ENCODE measurements around the gene STXBP6.

STXBP6 gene

DNA sequence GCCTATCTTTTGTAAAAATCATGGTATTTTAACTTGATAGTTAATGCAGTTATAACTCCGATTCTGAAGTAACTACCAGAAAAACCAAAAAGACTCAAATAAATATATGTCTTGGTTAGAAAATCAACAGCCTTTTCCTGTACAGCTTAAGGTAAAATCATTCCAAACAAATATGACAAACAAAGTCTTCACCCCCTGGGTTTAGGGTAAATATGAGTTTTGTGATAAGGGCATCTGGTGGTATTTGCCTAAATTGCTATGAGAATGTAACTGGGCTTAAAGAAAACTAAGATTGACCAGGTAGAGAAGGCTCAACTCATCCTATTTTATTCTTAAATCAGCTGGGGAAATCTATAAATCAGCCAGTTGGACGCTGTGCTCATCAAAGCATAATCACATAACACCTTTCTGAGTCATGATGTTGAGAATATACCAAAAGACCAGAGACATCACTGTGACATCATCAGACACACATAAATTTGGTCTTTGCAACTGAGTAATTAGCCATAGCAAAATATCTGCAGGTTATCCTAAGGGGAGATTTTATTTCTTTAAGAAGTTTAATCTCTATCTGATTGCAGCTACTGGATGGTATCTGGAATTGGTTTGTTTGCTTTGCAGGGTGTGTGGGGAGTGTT, 133.9 kb downstream of the STXBP6 start:
- no peak for DNase-seq (ENCODE audit: low read depth, low spot score)

DNA sequence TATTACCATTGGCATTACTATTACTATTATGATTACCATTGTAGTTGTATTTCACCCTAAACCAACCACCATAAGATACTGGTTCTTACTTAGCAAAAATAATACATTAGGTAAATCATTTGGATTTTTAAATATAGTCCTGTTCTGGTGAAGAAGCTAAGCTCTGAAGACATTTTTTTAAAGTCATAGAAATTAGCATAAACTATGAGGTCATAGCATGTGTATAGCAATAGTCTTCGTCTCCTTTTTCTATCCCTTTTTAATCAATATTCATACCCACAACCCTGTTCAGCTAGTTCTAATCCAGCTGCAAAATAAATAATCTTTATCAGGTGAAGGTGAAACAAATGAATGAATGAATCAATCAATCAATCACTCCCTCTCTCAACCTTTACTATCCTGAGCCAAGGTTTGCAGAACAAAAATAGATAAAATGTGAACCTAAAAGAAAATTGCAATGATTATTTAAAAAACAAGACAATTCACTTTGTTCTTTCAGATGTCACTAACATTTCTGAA, 134.5 kb downstream of the STXBP6 start:
- DNase-seq (ENCODE audit: low read depth, low spot score): no peak

DNA sequence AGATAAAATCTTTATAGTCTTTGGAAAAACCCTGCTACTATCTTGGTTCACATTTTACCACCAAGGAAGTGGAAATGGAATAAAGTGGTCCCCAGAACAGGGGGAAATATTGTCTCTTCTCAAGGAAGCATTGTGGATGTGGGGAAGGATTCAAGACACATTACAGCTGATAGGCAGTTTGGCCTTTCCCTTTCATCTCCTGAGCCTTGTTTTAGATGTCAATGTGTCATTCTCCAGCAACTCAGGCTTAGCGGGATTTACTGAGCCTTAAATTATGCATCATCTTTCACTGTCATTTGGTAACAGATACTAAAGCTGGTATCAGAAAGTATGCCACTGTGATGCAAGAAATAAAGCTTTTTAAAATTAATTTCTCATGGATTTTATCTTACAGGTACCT, 136.2 kb downstream of the STXBP6 start:
- no peak for DNase-seq (ENCODE audit: low read depth, low spot score)

DNA sequence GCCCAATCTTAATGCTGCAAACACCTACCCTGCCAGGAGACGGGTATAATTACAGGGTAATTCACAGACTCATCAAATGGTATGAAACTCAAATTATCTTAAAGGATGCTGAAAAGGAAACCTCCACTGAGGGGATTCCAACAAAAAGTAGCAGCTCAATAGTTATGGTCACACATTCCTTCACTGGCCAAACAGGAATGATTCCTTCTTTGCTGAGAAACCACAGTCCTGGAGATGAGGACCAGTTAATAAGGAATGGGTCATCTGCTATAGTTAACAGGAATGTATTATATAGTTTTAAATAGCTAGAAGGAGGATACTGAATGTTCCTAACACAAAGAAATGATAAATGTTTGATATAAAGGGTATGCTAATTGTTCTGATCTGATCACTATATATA, 136.9 kb downstream of the STXBP6 start:
- DNase-seq (ENCODE audit: low read depth, low spot score): no peak

DNA sequence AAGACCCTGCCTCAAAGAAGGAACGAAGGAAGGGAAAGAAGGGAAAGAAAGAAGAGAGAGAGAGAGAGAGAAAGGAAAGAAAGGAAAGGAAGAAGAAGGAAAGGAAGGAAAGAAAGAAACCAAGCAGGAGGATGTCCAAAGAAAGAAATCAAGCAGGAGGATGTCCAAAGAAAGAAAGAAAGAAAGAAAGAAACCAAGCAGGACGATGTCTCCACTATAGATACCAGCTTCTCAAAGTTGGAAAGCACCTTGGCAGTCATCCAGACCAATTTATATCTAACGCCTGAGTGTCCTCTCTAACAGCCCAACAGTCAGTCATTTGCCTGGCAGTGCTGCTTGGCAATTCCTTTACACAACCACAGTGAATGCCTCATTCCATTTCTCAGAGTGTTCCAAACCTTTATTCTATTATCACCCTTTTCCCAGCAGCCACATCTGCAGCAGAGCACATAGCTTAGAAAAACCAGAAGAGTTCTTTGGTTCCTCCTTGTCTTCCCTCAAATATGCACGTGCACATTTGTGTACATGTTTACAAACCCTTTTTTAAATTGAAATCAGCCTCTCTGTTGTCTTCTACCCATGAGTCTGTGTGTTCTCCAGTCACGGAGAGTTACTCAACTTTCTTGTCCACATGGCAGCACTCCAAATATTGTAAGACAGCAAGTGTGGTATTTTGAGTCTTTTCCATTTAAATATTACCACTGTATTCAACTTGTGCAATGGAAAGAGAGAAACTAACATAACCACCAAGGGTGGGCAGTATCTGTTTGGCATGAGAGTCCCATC, 138.4 kb downstream of the STXBP6 start:
- no peak for DNase-seq (ENCODE audit: low read depth, low spot score)

DNA sequence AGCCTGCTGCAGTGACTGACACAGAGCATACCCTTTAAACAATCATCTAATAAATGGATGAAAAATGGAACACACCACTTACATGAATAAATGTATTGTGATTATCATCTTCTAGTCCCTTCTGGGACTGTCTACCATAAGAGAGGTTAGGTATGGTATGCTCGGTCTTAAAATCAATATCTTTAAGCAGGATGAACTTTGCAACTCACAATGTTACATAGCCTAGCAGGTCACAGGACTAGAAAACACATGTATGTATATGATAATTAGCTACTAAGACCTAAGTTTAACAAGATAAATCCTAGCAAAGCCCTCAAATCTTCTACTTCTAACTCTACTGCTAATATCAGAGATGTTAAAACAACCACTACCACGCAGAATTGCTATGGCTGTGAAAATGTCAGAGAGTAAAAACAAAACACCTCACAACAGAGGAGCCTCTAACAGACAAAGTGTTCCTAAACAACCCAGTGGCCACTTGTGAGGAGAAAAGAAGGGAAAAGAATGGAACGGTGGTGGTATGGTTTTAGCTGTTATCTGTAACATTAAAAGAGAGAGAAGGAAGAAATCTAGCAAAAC, 139.4 kb downstream of the STXBP6 start:
- no peak for DNase-seq (ENCODE audit: low read depth, low spot score)

DNA sequence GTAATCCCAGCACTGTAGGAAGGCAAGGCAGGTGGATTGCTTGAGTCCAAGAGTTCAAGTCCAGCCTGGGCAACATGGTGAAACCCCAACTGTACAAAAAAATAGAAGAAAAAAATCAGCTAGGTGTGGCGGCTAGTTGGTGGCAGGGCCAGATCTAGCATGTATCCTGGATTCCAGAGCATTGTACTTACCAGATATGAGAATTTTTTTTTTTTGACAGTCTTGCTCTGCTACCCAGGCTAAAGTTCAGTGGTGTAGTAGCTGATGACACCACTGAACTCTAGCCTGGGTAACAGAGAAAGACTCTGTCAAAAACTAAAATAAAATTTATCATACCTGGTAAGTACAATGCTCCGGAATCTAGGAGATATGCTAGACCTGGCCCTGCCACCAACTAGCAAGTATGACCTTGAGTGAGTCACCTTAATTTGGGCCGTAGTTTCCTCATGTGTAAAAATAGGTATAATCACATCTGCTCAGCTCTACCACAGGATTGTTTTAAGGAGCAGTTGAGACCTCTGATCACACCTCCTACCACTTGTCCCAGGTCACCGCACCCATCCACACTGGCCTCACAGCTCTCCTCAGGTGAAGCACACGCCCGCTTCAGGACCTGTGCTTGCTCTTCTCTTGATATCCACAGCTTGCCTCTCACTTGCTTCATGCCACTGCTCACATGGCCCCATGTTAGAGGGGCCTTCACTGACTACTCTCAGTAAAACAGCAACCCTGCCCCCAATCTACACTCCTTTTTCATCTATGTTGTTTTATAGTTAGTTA, 140.2 kb downstream of the STXBP6 start:
- DNase-seq (ENCODE audit: low read depth, low spot score): no peak

DNA sequence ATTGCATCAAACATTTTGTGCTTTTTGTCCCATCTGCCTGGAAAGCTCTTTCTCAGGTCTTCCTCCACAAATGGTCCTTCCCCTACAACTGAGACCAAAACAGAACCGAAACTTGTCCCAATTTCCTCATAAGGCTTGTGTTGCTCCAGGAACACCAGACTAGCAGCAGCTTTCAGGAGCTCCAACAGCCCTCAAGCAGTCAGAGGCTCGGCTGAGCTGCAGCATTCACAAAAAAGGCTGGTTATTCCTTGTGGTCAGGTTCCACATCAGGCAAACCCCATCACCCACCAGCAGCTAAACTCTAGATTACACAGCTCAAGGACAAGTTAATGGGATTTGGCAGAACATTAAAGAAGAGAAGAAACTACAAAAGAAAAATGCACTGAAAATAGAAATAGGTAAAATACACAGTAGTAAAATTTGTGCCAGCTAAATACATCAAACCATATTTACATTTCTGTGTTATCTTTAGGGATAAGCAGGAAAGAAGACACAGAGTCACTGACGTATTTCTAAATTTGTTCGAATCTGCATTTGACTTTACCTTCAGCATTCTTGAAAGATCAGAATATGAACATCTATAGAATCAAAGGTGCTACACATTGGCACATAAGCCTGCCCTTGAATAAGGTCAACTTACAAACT, 141.2 kb downstream of the STXBP6 start:
- no peak for DNase-seq (ENCODE audit: low read depth, low spot score)

DNA sequence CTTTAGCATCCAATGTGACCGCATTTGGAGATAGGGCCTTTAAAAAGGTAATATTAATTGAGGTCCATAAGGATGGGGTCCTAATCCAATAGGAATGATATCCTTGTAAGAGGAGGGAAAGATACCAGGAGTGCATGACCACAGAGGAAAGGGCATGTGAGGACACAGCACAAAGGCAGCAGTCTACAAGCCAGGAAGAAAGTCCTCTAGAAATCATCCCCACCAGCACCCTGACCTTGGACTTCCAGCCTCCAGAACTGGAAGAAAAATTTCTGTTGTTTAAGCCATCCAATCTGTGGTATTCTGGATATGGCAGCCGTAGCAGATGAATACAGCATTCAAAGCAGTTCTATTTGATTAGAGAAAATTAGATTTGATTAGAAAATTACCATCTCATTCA, 145.4 kb downstream of the STXBP6 start:
- no peak for DNase-seq (ENCODE audit: low read depth, low spot score)

DNA sequence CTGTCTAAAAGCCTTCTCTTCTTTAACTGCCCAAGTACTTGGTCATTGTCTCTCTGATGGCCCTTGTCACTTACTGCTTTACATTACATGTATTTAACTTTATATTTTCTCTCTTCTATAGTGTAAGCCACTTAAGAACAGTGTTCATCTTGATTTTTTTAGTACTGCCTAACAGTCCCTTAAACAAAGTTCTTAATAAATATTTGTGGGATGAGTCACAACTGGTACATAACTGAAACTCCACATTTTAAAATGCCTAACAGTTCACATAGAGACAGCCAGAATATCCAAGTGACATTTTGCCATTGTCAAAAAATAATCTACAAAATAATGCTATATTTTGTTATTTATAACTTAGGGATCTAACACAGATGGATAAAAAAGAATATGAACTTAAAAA, 146.6 kb downstream of the STXBP6 start:
- DNase-seq (ENCODE audit: low read depth, low spot score): no peak

DNA sequence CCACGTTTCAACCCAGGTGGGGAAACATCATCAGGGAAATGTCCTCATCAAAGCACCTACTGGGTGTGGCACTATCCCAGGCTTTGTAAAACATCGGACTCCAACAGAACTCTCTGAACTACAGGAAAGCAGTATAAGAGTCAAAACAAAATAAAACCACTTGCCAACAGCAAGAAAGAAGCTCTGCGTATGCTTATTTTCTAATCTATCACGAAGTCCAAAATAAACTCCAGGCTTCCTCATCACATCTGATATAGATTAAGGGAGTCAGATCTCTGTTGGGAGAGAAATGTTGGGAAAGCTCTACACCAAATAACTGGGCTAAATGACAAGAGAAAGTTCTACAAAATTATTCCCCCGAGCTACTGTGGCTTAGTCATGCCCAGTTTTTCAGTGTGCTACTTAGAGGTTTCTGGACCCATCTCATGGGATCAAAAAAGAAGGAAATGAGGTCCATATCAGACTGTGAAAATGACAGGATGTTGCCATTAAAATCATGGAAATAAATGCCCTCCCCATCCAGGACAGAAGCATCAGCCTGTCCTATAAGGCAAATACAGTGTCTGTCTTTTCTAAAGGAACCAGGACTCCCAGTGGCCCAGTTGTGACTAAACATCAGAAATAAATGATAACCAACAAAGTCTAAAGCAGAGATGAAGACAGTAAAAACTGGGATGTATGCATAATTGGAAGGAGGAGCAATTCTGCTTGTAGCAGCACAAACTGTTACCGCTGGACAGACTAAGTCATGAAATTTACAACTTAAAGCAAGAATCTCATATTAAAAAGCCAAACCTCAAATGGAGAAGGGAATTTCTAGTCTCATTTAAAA, 149.5 kb downstream of the STXBP6 start:
- no peak for DNase-seq (ENCODE audit: low read depth, low spot score)

DNA sequence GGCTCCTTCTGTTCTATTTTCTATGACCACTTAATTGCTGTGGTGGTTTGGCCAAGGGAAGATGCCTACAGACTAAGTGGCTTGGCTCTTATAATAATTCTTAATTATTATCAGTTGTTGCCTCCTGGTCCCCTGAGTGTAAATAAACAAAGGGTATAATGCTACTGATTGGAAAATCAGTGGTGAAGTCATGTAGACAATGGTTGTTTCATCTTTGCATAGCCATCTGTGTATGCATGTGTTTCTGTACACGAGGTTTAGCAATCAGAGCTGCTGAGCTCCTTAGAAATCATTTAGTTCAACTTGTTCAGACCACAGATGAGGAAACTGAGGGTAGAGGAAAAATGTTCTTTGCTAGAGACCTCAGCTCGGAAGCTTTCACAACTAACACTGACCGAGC, 152.2 kb downstream of the STXBP6 start:
- no peak for DNase-seq (ENCODE audit: low read depth, low spot score)

DNA sequence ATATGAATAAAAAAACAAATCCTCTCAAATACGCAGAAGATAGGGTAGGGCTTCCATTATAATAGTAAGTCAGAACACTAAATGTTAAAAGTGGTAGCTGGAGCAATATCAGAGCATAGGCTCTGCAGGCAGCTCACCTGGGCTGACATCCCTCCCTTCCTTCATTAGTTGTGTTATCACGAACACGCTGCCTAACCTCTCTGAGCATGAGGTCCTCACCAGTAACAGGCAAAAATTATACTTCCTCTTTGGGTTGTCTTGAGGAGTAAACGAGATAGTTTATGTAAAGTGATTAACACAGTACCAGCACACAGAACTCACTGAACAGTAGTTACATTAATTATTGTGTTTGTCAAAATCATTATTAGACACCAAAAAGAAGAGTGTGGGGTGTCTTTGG, 154.3 kb downstream of the STXBP6 start:
- DNase-seq (ENCODE audit: low read depth, low spot score): no peak

DNA sequence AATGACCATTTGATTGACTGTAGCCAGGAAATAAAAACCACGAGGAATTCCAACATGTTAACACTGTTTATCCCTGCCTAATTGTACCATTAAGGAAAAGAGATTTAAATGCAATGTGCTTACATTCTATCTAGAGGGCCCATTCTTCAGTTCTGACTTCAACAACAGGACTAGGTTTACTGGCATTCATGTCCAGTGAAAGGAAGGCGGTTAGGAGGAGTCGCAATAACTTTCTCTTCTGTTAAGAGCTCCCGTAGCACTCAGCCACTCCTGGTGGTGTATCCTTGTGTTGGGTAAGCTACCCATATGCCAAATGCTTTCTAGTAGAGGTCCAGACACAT, 154.7 kb downstream of the STXBP6 start:
- DNase-seq (ENCODE audit: low read depth, low spot score): no peak

DNA sequence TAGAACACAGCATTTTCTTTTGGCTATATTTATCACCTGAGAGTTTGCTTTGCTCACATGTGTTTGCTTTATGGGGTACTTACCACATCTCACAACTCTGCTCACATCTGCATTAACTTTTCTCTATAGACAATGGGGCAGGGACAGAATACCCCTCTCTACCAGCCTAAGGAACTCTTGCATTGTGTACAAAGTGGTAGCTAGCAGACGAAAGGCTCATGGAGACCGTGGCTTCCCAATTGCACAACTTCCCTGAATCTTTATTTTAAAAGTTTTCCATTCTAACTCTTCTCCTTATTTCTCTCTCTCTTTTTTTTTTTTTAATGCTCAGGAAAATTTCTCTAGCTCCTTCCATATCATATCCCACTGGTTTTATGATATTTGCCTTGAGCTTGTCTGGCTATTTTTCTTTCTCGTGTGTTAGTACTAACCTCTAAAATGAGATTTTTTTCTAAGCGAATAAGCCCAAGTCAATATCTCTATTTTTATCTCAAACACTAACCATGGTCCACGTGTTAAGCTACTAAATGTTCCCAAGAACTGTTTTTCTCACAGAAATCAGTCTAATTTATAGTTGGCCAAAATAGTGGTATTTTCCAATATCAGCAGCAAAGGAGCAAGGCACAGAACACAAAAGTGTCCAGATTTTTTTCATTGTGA, 155.2 kb downstream of the STXBP6 start:
- no peak for DNase-seq (ENCODE audit: low read depth, low spot score)

DNA sequence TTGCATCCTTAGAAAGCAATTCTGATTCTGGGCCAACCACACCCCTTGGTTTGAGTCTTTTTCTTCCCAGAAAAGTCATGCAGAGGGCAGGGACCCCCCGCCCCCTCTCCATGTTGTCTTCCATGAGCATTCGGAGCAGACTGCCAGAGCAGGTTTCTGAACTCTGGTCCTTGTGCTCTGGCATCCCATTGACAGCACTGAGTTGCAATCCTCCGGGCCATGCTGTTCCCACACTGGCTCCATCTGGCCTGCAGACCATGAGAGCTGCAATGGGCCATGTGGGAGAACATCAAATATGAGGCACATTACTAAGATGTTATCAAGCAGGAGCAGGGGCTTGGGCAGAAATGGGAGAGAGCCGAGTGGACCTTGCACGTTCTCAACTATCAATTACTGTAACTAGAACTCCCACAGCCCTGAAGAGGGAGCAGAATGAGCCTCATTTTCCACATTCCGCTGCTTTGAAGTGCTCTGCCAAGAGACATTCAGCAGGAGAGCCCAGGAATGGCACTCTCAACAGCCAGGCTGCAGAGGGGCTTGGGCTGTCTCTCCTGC, 157.4 kb downstream of the STXBP6 start:
- no peak for DNase-seq (ENCODE audit: low read depth, low spot score)

DNA sequence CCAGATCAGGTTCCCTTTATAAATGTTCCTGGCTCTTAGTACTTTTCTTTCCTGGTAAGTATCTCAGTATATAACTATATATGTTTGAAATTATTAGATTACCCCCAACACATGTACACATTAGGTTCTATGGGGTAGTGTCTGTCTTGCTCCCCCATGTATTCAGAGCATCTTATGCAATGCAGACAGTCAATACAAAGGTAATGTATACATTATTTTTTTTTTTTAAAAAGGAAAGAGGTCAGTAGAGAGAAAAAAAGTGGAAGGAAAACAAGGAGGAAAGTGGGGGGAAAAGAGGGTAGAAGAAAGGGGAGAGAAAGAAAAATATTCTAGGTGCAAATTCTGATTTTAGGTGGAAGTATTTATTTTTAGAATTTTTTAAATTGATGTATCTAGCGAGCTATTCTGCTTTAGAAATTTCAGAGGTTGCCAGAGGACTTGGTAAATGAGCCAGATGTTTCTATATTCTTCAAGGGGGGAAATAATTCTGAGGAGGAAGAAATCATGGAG, 157.9 kb downstream of the STXBP6 start:
- DNase-seq (ENCODE audit: low read depth, low spot score): no peak

DNA sequence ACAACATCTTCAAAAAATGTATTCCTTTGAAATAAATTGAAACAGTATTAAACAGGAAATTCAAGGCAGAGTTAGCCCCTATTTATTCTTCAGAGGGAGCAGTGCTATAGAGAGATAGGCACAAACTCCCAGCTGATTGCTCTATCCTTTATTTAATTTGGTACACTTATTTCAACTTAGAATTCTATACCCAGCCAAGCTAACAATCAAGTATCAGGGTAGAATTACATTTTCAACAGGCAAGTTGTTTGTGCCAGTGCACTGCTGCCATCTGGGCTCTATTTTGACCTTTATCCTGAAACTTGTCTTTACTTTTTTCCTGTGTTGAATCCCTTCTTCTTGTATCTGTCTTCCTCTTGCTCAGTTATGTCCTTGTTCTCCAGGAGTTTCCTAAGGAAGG, 159.2 kb downstream of the STXBP6 start:
- no peak for DNase-seq (ENCODE audit: low read depth, low spot score)

DNA sequence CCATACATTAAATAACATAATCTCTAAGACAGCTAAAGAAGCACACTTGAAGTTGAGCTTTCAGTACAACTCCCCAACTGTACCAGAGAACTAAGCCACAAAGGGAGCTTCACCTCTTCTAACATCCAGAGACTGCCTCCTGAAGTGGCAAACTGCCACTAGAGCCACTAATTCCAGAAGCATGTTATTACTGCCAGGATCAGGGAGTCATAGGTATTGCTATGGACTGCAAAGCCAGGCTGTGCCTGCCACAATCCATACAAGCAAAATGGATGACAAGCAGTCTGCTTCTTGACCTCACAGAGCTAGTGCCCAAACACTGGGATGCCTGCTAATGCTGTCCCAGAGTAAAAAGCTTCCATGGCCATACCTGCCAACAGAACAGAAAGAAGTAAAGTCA, 160.1 kb downstream of the STXBP6 start:
- DNase-seq (ENCODE audit: low read depth, low spot score): no peak

DNA sequence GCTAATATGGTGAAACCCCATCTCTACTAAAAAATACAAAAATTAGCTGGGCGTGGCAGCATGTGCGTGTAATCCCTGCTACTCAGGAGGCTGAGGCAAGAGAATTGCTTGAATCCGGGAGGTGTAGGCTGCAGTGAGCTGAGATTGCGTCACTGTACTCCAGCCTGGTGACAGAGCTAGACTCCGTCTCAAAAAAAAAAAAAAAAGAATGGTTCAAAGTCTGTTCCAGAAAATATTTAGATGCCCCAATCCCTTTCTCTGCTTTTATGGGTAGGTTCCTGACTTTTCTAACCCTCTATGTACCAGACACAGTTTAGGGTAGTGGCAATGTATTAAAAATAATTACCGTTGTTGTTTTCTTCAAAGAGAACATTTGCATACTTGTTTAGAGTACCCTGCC, 161.4 kb downstream of the STXBP6 start:
- DNase-seq (ENCODE audit: low read depth, low spot score): no peak

Measured in activated naive CD8-positive, alpha-beta T cell treated with anti-CD3 and anti-CD28 coated beads, Interleukin-2, amount 50 U/mL, for 16 hours (primary cell).